NOMO-1 treated with DMSO at 0.1 percent for 48 hours (cell line): Measurements from ENCODE around the gene MACROD2.
A peak's percentile ranks its signal among the peaks of the same experiment; 100 is the strongest.

Source experiments
- DNase-seq: peaks from one replicate; lab custom pipeline; 2025; ENCODE audit not compliant: unreplicated experiment; lab: John Stamatoyannopoulos, UW

Gene MACROD2

GRCh38 chr20:15296422-15296821 is 1301.1 kb downstream of the MACROD2 start:
- no peak for DNase-seq

- DNase-seq, result no peak
These were observed 1302.0 kb downstream of the MACROD2 start for GRCh38 chr20:15297059-15297875.

- no peak for DNase-seq
These were observed 1306.8 kb downstream of the MACROD2 start for GRCh38 chr20:15302075-15302474.

GRCh38 chr20:15310361-15310760 is 1315.0 kb downstream of the MACROD2 start:
- DNase-seq, result peak; percentile 90

- no peak for DNase-seq
These were observed 1321.2 kb downstream of the MACROD2 start for GRCh38 chr20:15316556-15316955.

- peak; percentile 71 for DNase-seq
These were observed 1322.4 kb downstream of the MACROD2 start for GRCh38 chr20:15317546-15318232.

GRCh38 chr20:15318682-15319081 is 1323.4 kb downstream of the MACROD2 start:
- no peak for DNase-seq

DNA sequence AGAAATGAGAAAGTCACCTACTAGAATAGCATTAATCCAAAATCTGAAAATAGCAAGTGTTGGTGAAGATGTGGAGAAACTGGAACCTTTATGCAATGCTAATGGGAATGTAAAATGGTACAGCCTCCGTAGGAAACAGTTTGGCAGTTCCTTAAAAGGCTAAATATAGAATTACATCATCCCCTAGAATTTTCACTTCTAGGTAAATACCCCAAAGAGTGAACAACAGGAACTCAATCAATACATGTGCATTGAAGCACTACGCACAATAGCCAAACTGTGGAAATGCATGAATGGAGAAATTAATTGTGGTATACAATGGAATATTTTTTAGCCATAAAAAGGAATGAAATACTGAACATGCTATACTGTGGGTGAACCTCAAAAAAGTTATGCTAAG is 1324.1 kb downstream of the MACROD2 start:
- DNase-seq, result no peak

DNA sequence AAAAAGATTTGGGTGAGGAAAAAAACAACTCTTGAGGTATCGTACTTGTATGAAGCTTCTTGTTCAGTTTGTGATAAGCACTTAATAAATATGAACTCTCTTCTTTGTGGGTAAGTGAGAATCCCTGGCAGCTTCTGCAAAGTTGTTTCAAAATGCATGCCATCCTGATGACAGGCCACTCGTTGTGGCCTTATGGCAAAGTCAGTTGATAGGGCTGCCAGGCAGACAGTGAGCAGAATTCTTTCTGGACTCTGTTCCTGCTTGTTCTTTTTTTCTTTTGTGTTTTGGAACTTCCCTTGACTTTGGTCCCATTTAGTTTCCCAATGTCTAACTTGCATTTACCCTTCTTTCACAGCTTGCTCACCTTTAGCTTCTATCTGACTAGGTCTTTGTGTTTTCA is 1325.6 kb downstream of the MACROD2 start:
- no peak for DNase-seq

GRCh38 chr20:15327123-15327522 is 1331.8 kb downstream of the MACROD2 start:
- no peak for DNase-seq

DNA sequence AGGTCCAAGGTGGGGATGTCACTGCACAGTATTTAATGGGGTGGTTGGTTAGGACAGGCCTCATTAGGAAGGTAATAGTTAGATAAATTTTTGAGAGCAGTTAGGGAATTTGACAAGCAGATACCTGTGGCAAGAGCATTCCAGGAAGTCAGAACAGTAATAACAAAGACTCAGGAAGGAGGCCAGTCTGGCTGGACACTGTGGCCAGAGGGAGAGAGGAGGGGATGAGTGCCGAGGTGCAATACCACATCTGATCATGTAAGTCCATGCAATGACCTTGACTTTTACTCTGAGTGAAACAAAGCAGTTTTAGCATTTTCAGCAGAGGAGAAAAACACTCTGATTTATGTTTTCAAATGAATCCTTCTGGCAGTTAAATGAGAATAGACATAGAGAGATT is 1332.8 kb downstream of the MACROD2 start:
- DNase-seq, result no peak

DNA sequence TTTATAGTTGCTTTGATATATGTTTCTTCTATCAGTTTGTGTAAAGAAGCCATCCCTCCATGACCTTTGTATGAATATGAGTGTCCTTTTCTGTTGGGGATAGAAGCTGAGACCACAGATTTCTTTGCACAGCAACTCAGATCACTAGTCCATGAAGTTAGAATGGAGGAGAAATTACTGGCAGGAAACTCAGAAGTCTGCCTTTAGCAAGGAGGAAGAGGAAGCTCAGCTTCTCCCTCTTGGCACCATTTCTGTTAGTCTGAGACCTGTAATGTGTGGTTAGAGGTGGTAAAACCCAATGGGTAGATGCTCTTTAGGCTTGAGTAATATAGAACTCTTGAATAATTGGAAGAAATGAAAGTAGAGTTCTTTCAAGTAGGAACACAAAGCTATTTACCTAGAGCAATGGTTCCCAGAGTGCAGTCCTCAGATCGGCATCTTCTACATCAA is 1337.4 kb downstream of the MACROD2 start:
- DNase-seq, result no peak

- no peak for DNase-seq
These were observed 1337.9 kb downstream of the MACROD2 start for GRCh38 chr20:15333170-15333569.

DNA sequence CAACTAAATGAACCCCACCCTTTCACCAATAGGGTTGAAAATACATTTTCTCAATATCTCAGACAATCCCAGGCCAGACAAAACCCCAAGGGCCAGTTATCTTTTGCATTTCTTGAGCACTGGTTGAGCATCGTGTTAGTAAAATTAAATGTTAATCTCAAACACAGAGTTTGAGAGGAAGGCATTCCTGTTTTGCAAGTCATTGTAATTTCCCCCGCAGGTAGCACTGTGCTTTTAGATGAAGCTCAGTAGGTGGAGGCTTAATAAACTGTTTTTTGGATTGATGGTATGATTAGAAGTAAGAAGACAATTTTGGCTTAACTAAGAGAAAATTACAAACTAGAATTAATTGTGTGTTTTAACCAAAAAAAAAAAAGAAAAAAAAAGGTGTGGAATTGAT is 1340.7 kb downstream of the MACROD2 start:
- no peak for DNase-seq

DNA sequence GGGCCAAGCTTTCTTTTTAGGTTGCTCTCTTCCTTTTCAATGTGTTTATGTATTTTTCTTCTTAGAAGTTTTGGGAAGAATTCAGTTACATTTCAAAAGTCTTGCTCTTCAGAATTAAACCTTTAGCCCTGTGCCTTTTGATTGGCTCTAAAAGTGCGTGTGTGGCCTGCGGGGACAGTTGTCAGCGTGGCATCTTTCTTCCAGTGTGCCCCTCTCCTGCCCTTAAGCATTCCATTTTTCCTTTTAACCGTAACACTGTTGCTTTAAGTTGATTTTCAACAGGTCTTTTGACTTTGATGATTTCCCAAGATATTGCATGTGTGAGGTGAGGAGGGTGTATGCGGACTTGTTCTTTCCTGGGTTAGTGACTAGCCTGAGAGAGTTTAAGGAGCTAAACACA is 1341.2 kb downstream of the MACROD2 start:
- no peak for DNase-seq

DNA sequence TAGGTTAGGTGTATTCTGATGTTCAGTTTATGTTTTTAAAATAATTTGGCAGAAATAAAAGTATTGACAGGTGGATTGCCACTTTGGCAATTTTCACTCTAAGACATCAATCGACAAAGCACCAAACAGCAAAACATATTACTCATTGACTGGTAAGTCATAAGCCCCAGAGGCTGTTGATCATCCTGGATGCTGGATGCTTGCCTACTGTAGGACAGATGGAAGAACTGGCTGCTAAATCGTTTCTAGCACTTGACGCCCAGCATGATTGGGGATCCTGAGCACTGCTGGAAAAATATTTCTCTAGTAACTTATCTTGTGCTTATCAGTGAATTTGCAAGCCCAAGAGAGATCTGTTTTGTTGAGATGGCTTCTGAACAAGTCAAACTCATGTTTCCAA is 1343.9 kb downstream of the MACROD2 start:
- DNase-seq, result no peak

- DNase-seq, result no peak
These were observed 1347.7 kb downstream of the MACROD2 start for GRCh38 chr20:15342991-15343523.

GRCh38 chr20:15345287-15345686 is 1350.0 kb downstream of the MACROD2 start:
- DNase-seq, result no peak

GRCh38 chr20:15346657-15347280 is 1351.5 kb downstream of the MACROD2 start:
- no peak for DNase-seq

- DNase-seq, result no peak
These were observed 1363.7 kb downstream of the MACROD2 start for GRCh38 chr20:15359056-15359455.

DNA sequence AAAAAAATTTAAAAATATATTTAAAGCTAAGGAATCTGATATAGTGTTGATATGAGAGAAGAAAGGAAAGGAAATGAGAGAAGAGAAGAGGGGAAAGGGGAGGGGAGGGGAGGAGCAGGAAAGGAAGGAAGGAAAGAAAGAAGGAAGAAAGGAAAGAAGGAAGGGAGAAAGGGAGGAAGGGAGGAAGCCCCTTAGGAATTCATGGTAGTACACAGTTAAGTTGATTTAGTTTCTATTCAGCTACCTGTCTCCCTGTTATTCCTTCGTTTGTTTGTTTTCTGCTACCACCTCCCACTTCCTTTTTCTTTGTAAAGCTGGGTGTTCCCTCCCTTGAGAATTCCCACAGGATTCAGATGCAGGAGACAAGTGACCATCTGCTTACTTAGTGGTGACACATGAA is 1367.5 kb downstream of the MACROD2 start:
- no peak for DNase-seq

DNA sequence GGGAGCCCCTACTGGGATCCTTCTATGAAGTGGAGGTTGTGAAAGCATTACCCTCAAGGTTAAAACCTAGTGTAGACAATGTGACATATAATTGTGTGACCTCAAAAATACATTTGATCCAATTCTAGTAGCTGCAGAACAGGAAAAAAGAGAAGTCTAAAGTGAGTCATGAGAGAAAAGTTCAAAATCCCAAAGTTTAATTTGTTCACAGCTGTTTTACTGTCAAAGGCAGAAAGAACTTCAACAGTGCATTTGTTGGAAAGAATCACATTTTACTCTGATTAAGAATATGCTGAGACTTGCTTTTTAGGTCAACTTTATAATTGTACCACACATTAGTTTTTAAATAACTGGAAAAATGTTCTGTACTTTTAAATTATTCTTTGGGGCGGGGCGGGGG is 1369.5 kb downstream of the MACROD2 start:
- DNase-seq, result no peak
